Smooth muscle cell of the umbilical artery (primary cell): ENCODE results near the gene FXN. TPM values are rescaled to one million over a fixed set of nuclear protein-coding genes. Genes with fewer than 3 reads are reported as not detected.

ENCODE experiments used
- total RNA-seq: library from RNA; depleted of rRNA; stranded (reverse); fragments of >200 nt; gene quantifications from 2 replicates; pipeline ENCODE4 v1.2.3, GENCODE V29; 2014

FXN gene
- 1.5 and 2.4 TPM in 2 replicates for total RNA-seq

DNA sequence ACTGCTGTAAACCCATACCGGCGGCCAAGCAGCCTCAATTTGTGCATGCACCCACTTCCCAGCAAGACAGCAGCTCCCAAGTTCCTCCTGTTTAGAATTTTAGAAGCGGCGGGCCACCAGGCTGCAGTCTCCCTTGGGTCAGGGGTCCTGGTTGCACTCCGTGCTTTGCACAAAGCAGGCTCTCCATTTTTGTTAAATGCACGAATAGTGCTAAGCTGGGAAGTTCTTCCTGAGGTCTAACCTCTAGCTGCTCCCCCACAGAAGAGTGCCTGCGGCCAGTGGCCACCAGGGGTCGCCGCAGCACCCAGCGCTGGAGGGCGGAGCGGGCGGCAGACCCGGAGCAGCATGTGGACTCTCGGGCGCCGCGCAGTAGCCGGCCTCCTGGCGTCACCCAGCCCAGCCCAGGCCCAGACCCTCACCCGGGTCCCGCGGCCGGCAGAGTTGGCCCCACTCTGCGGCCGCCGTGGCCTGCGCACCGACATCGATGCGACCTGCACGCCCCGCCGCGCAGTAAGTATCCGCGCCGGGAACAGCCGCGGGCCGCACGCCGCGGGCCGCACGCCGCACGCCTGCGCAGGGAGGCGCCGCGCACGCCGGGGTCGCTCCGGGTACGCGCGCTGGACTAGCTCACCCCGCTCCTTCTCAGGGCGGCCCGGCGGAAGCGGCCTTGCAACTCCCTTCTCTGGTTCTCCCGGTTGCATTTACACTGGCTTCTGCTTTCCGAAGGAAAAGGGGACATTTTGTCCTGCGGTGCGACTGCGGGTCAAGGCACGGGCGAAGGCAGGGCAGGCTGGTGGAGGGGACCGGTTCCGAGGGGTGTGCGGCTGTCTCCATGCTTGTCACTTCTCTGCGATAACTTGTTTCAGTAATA is at the start of gene FXN:
Gene FXN (plus strand): TSS at position 315 of the 871 bp plus-strand sequence. CDS start 31 bp downstream, at position 346.

DNA sequence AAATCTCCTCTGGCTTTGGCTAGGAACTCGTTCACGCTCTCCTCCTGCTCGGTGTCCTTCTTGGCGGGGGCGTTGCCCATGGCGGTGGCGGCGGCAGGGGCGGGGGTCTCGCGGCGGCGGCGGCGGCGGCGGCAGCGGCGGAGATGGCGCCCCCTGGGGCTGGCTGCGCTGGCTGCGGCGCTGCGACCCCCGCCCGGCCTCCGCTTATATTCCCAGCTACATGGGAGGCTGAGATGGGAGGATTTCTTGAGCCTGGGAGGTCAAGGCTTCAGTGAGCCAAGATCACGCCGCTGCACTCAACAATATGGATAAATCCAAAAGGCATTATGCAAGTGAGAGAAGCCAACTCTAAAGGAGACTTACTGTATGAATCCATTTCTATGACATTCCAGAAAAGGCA is 21.5 kb upstream of the FXN start, which contains the start of gene PRKACG:
Gene PRKACG (minus strand): TSS at position 101 of the 400 bp plus-strand sequence. CDS start 21 bp downstream, at position 80.

Other genes starting within 250 kb of the FXN start
- gene PRKACG, start 21.6 kb upstream of the FXN start, total RNA-seq, result not detected in 2 replicates
- gene TJP2, start 138.5 kb downstream of the FXN start, total RNA-seq, result 13.1 and 39.3 TPM in 2 replicates